Measurements from ENCODE around the gene CFAP58.
A peak's percentile ranks its signal among the peaks of the same experiment; 100 is the strongest.

CFAP58 gene

GRCh38 chr10:104344219-104344618 lies 9.4 kb upstream of the CFAP58 start:
- no peak for DNase-seq (ENCODE audit: low read depth)
- no peak for TF ChIP-seq CTCF (conservative IDR thresholded peaks at IDR 0.05; ENCODE audit: low read depth, low read length)
- H3K4me3 ChIP-seq (ENCODE audit: low read length): no peak overlapping the region

- DNase-seq (ENCODE audit: low read depth): no peak
- no peak overlapping the region for H3K4me3 ChIP-seq (ENCODE audit: low read length)
- TF ChIP-seq CTCF (conservative IDR thresholded peaks at IDR 0.05; ENCODE audit: low read depth, low read length): no peak
Measured at GRCh38 chr10:104345515-104345914, 8.1 kb upstream of the CFAP58 start.

- no peak for DNase-seq (ENCODE audit: low read depth)
- TF ChIP-seq CTCF (conservative IDR thresholded peaks at IDR 0.05; ENCODE audit: low read depth, low read length): no peak
- no peak overlapping the region for H3K4me3 ChIP-seq (ENCODE audit: low read length)
Measured at GRCh38 chr10:104345941-104346340, 7.7 kb upstream of the CFAP58 start.

GRCh38 chr10:104347295-104348045 lies 6.2 kb upstream of the CFAP58 start:
- TF ChIP-seq CTCF (conservative IDR thresholded peaks at IDR 0.05; ENCODE audit: low read depth, low read length): no peak
- DNase-seq (ENCODE audit: low read depth): no peak
- no peak overlapping the region for H3K4me3 ChIP-seq (ENCODE audit: low read length)

- H3K4me3 ChIP-seq (ENCODE audit: low read length): no peak overlapping the region
- no peak for TF ChIP-seq CTCF (conservative IDR thresholded peaks at IDR 0.05; ENCODE audit: low read depth, low read length)
- no peak for DNase-seq (ENCODE audit: low read depth)
Measured at GRCh38 chr10:104348601-104349000, 5.0 kb upstream of the CFAP58 start.

GRCh38 chr10:104349623-104350126 lies 4.0 kb upstream of the CFAP58 start:
- no peak overlapping the region for H3K4me3 ChIP-seq (ENCODE audit: low read length)
- TF ChIP-seq CTCF (conservative IDR thresholded peaks at IDR 0.05; ENCODE audit: low read depth, low read length): no peak
- no peak for DNase-seq (ENCODE audit: low read depth)

- DNase-seq (ENCODE audit: low read depth): no peak
- peak; percentile 65 for TF ChIP-seq CTCF (conservative IDR thresholded peaks at IDR 0.05; ENCODE audit: low read depth, low read length)
- no peak overlapping the region for H3K4me3 ChIP-seq (ENCODE audit: low read length)
Measured at GRCh38 chr10:104350127-104350635, 3.5 kb upstream of the CFAP58 start.
